A549 (cell line): Measurements from ENCODE around the gene SERPINB2.

Source experiments
- KDM5A ChIP-seq: fragments of 200-600 bp; sonication (generic); IDR thresholded peaks from 2 replicates; pipeline ENCODE4 v1.6.1; 2016; ENCODE audit warnings: antibody characterized with exemption, mild to moderate bottlenecking
- TF ChIP-seq, protein P1 (sequence below): fragments of >200 bp; sonication (Bioruptor Twin); formaldehyde crosslinking; IDR thresholded peaks from 3 replicates; pipeline ENCODE4 v1.5.1; 2016

DNA sequence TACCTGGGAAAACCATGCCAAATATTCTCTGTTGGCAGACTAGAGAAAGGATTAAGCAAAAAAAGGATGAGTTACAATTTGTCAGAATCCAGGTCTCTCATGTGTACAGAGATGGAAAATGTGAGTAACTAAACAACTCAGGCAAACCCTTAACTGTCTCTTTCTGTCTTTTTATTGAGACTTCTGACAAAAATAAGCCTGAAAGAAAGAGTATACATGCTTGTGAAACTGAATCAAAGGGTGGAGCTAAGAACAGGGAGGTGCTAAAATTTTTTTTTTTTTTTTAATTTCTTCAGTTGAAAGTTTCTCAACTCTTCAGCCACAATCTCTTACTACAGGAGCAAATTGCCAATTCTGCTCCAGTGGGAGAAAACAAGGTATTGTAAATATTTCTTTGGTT, 20.2 kb downstream of the SERPINB2 start, which contains the start of gene SERPINB10:
- TF ChIP-seq, protein P1, sequence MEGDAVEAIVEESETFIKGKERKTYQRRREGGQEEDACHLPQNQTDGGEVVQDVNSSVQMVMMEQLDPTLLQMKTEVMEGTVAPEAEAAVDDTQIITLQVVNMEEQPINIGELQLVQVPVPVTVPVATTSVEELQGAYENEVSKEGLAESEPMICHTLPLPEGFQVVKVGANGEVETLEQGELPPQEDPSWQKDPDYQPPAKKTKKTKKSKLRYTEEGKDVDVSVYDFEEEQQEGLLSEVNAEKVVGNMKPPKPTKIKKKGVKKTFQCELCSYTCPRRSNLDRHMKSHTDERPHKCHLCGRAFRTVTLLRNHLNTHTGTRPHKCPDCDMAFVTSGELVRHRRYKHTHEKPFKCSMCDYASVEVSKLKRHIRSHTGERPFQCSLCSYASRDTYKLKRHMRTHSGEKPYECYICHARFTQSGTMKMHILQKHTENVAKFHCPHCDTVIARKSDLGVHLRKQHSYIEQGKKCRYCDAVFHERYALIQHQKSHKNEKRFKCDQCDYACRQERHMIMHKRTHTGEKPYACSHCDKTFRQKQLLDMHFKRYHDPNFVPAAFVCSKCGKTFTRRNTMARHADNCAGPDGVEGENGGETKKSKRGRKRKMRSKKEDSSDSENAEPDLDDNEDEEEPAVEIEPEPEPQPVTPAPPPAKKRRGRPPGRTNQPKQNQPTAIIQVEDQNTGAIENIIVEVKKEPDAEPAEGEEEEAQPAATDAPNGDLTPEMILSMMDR: no peak
- TF ChIP-seq KDM5A: no peak
